NCI-H1092 treated with DMSO at 0.1 percent for 48 hours (cell line): ENCODE results near the gene RABL6.

ENCODE experiments used
- DNase-seq: peaks from one replicate; lab custom pipeline; 2025; lab: John Stamatoyannopoulos, UW

Gene RABL6

DNA sequence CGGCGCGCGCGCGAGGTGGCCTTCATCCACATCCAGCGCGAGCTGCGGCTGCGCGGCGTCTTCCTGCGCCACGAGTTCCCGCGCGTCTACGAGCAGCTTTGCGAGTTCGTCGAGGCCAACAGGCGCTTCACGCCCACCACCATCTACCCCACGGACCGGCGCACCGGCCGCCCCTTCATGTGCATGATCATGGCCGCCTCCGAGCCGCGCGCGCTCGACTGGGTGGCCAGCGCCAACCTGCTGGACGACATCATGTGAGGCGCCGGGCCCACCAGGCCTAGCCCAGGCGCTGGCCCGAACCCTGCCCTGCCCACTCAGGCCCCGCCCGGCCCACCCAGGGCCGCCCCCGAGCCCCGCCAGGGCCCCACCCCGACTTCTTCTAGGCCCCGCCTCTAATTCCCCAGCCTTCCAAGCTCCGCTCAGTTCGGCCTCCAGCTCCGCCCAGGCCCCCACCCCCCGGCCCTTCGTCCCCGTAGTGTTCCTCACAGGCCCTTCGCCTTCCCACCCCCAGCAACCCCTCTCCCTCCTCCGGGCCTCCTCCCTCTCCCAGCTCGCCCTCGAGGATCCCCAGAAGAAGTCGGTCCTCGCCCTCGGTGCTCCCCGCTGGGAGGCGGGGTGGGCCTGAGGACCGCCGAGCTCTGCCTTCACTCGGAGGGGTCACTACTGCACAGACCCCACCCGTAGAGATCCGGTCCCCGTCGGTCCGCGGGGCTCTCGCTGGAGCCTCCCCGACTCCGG is 39.5 kb downstream of the RABL6 start:
- no peak for DNase-seq

DNA sequence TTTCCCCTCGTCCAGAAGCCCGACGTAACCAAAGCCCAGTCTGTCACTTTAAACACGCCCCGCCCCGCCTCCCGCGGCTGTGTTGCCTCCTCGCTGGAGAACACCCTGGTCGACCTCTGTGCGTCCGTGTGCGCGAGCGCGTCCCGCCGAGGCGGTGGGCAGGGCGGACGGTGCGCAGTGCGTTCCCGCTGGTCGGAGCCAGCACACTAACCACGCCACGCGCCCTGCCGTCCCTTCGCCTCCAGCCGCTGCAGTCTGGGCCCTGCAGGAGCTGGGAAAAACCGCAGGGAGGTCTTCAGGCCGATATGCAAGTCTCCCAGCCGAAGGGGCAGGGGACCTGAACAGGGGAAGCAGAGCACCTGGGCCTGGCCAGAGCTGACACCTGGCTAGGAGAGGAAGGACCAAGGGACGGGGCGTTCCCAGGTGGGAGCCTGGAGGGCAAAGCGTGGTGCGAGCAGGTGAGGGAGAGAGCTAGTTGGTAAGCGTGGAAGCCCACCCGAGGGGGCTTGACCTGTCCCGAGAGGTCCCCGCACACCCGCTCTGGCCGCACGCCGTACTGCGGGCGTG is 40.2 kb downstream of the RABL6 start:
- peak; percentile 38 for DNase-seq

GRCh38 chr9:136848393-136849037 is 40.8 kb downstream of the RABL6 start:
- DNase-seq, result peak; percentile 62

DNA sequence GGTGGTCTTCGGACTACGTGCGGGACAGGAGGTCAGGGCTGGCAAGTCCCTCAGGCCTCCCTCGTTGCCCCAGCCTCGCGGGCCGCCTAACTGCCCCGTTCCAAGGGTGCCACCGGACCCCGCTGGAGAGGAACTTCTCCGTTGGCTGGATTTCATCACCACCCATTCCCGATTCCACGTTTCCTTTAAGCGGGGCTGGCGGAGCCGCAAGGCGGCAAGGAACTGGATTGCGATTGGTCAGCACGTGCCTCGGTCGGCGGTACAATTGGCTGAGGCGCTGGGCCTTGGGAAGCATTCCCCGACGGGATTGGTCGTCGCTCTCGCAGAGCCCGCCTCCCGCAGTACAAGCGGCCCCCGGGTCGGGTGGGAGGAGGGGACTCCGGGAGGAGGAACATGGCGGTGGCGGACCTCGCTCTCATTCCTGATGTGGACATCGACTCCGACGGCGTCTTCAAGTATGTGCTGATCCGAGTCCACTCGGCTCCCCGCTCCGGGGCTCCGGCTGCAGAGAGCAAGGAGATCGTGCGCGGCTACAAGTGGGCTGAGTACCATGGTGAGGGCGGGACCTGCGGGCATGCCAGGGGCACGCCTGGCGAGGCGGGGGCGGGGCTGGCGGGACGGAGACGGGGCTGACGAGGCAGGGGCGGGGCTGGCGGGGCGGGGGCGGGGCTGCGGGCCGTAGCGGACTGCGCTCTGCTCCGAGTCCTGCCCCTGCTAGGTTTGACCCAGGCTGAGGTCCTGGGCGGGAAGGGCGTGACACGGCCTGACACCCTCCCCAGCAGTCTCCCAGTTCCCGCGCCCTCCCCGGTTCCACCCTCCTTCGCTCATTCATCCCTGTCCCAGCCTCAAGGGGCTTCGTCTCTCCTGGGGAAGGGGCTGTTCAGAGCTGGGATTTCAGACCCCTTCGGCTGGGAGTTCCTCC is 41.6 kb downstream of the RABL6 start, which contains the start of gene PHPT1:
TSS of gene PHPT1 (plus strand) at position 372 of the 922 bp plus-strand sequence. CDS start at position 394, 22 bp downstream.
- peak; percentile 99 for DNase-seq

DNA sequence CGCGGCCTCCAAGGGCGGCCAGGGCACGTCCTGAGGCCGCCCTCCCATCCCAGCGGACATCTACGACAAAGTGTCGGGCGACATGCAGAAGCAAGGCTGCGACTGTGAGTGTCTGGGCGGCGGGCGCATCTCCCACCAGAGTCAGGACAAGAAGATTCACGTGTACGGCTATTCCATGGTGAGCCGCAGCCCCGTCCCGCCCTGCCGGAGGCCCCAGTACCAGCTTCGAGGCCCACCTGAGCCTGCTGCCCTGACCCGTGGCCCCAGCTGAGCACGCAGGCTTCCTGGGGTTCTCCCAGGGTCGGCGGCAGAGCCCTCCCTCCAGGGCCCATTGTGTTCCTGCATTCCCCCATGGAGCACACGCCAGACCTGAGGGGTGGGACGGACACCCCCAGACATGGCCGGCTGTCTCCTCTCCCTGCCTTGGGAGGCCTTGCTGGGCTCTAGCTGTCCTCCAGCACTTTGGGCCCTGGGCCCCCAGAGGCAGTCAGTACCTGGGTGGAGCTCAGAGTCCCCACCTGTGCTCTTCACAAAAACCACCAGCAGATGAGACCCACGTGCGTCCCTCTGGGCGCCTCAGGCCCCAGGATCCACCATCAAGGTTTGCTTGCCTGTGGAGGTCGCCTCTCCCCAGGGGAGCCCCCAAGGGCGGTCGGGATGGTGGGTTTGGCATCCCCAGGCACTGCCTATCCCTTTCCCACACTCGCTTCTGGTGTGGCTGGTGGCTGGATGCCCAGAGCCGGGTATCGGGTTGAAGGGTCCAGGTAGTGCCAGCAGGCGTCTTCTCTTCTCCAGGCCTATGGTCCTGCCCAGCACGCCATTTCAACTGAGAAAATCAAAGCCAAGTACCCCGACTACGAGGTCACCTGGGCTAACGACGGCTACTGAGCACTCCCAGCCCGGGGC is 42.5 kb downstream of the RABL6 start:
- DNase-seq, result no peak

DNA sequence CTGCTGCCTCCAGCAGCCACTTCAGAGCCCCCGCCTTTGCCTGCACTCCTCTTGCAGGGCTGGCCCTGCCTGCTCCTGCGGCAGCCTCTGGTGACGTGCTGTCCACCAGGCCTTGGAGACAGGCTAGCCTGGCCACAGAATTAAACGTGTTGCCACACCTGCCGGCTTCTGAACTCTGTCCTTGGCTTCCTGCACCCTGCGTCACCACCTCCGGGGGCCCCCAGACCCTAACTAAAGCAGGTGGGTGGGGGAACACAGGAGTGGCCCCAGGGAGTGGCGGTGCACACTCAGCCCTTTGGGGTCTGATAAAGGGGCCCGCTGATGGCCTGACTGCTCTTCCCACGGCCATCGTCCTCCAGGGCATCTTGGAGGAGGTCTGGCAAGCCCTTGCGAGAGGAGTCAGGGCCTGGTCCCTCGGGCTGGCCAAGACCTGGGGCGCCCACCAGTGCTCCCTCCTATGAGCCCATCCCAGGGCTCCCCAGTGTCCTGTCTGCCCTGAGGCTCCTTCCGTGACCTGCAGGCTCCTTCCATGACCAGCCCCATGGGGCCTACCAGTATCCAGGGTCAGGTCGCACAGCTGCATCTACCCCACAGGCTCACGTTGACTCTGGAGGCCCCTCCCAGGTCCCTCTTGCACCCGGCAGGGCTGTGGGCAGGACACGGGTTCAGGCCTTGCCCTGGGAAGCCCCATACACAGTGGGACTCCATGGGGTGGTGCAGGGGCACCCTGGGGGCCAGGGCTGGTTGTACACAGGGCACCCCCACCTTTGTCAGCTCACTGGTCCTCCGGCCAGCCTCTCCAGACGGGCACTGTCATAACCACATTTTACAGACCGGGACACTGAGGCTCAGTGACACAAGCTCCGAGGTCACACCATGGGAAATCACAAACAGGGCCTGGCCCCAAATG is 43.4 kb downstream of the RABL6 start:
- DNase-seq, result no peak

DNA sequence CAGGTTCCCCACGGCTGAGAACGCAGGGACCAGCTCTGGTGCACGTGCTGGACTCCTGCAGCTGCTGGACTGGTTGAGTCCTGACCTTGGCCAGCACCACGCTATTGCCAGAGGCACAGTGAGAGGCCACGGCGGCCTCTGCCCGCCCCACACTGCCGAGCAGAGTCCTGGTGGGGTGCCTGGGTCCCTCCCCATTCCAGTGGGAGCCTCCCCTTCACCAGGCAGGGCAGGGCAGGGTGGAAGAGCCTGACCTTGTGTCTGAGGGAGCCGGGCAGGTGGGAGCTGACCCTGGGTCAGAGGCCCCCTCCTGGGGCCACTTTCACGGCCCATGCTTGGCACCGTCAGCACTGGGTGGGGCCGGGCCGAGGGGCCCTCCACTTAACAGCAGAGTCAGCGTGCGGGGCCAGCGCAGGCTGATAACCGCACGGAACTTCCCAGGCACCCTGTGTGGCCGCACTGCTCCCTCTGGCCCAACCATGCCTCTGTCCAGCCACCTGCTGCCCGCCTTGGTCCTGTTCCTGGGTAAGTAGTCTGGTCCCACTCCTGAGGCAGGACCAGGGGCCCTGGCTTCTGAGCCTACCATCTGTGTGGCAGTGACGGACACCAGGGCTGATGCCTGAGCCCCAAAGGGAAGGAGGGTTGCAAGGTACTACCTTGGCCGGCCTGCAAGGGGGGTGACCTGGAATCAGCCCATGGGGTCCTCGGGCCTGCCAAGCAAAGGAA is 44.4 kb downstream of the RABL6 start, which contains the start of gene MAMDC4:
TSS of gene MAMDC4 (plus strand) at position 406 of the 723 bp plus-strand sequence. CDS start at position 477, 71 bp downstream.
- DNase-seq, result no peak

- DNase-seq, result no peak
Observed at GRCh38 chr9:136852664-136853595, 45.2 kb downstream of the RABL6 start.

GRCh38 chr9:136853596-136854112 is 45.9 kb downstream of the RABL6 start:
- no peak for DNase-seq

DNA sequence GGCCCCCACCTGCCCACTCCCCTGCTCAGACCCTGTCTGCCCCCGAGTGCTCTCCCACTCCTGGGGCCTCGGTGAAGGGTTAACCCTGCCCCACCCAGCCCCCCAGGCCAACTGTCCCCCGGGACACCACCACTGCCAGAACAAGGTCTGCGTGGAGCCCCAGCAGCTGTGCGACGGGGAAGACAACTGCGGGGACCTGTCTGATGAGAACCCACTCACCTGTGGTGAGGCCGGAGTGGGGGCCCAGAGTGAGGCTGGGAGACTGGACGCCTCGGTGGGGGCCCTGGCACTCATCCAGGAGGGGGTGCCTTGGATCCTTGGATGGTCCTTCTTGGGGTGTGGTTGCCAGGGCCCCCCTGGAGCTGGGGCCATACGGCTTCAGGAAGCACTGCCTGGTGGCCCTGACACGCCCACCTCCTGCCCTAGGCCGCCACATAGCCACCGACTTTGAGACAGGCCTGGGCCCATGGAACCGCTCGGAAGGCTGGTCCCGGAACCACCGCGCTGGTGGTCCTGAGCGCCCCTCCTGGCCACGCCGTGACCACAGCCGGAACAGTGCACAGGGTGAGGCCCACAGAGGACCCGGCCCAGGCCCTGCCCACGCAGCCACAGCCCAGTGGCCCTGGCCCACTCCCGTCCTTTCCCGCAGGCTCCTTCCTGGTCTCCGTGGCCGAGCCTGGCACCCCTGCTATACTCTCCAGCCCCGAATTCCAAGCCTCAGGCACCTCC is 46.5 kb downstream of the RABL6 start:
- no peak for DNase-seq

- no peak for DNase-seq
Observed at GRCh38 chr9:136854842-136855460, 47.2 kb downstream of the RABL6 start.

DNA sequence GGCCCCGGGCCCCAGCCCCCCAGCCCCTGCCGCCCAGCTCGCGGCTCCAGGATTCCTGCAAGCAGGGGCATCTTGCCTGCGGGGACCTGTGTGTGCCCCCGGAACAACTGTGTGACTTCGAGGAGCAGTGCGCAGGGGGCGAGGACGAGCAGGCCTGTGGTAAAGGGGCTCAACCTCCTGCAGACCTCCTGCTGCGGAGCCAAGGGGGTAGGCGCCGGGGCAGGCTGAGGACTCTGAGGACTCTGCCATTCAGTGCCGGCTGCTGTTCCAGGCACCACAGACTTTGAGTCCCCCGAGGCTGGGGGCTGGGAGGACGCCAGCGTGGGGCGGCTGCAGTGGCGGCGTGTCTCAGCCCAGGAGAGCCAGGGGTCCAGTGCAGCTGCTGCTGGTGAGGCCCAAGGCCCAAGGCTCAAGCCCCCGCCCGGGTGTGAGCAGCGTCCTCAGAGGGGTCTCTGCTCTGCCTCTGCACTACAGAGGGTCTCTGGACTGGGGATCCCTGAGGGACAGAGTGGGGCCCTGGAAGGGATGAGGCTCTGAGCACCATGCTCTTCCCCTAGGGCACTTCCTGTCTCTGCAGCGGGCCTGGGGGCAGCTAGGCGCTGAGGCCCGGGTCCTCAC is 47.8 kb downstream of the RABL6 start:
- DNase-seq, result no peak

DNA sequence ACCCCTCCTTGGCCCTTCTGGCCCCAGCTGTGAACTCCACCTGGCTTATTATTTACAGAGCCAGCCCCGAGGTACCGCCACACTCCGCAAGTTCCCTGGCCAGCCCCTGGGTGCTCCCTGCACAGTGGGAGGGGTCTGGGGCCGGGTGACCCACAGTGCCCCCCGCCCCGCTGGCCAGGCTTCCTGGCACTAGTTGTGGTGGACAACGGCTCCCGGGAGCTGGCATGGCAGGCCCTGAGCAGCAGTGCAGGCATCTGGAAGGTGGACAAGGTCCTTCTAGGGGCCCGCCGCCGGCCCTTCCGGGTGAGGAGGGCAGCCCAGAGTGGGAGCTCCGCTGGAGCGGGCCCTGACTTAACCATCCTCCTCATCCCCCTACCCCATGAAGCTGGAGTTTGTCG is 48.3 kb downstream of the RABL6 start:
- no peak for DNase-seq

GRCh38 chr9:136856541-136857141 is 48.9 kb downstream of the RABL6 start:
- no peak for DNase-seq

- DNase-seq, result no peak
Observed at GRCh38 chr9:136857166-136857565, 49.4 kb downstream of the RABL6 start.
